Smooth muscle cell (in vitro differentiated cells): ENCODE data around the gene CLDN18. TPM values are rescaled to one million over a fixed set of nuclear protein-coding genes. Genes with fewer than 3 reads are reported as not detected.

Source experiments
- DNase-seq: peaks from one replicate; lab custom pipeline; 2025; ENCODE audit not compliant: unreplicated experiment; lab: John Stamatoyannopoulos, UW
- H2AFZ ChIP-seq: fragments of 200-600 bp; sonication (generic); 2 replicates; pipeline ENCODE4 v1.6.0; 2016; ENCODE audit warnings: antibody characterized with exemption, low read depth, mild to moderate bottlenecking
- H3F3A ChIP-seq: fragments of 200-600 bp; sonication (generic); 2 replicates; pipeline ENCODE4 v1.6.0; 2017; ENCODE audit warnings: antibody characterized with exemption, low read depth
- H3K27ac ChIP-seq: fragments of 200-600 bp; sonication (generic); 2 replicates; pipeline ENCODE4 v1.5.1; 2016; ENCODE audit warnings: low read depth, mild to moderate bottlenecking
- H3K27me3 ChIP-seq: fragments of 200-600 bp; sonication (generic); 2 replicates; pipeline ENCODE4 v1.6.1; 2016; ENCODE audit warnings: low read depth, mild to moderate bottlenecking
- H3K36me3 ChIP-seq: fragments of 200-600 bp; sonication (generic); 2 replicates; pipeline ENCODE4 v1.5.1; 2016; ENCODE audit warnings: low read depth
- H3K4me1 ChIP-seq: fragments of 200-600 bp; sonication (generic); 2 replicates; pipeline ENCODE4 v1.5.1; 2016; ENCODE audit warnings: low read depth
- H3K4me2 ChIP-seq: fragments of 200-600 bp; sonication (generic); 2 replicates; pipeline ENCODE4 v1.6.0; 2016; ENCODE audit warnings: mild to moderate bottlenecking
- H3K4me3 ChIP-seq: fragments of 200-600 bp; sonication (generic); 2 replicates; pipeline ENCODE4 v1.5.1; 2016; ENCODE audit warnings: mild to moderate bottlenecking
- H3K79me2 ChIP-seq: fragments of 200-600 bp; sonication (generic); 2 replicates; pipeline ENCODE4 v1.6.0; 2016; ENCODE audit warnings: low read depth, mild to moderate bottlenecking
- H3K9ac ChIP-seq: fragments of 200-600 bp; sonication (generic); 2 replicates; pipeline ENCODE4 v1.6.0; 2016; ENCODE audit warnings: low read depth
- H3K9me3 ChIP-seq: fragments of 200-600 bp; sonication (generic); replicated peaks from 2 replicates; pipeline ENCODE4 v1.5.1; 2016; ENCODE audit warnings: low read depth
- H4K20me1 ChIP-seq: fragments of 200-600 bp; sonication (generic); 2 replicates; pipeline ENCODE4 v1.6.0; 2016; ENCODE audit warnings: low read depth
- whole genome bisulfite sequencing: methylation state at CpG from one replicate; pipeline ENCODE4 v1.1.7; 2016; ENCODE audit warnings: low lambda C conversion rate; 5-methylcytosine and 5-hydroxymethylcytosine counted together
- polyA plus RNA-seq: library from polyadenylated mRNA; unstranded; fragments of >200 nt; fragmentation: Nextera tagmentation; extraction: Ambion mirVana; gene quantifications from 2 replicates; pipeline ENCODE4 v1.2.1, GENCODE V29; 2016
- total RNA-seq: library from RNA; depleted of rRNA; stranded (reverse); fragments of >200 nt; gene quantifications from 2 replicates; pipeline ENCODE4 v1.2.3, GENCODE V29; 2014
- TF ChIP-seq, protein P1 (sequence below): fragments of 200-600 bp; sonication (generic); IDR thresholded peaks from 2 replicates; pipeline ENCODE4 v1.5.1; 2017; ENCODE audit warnings: borderline replicate concordance, mild to moderate bottlenecking, antibody characterized with exemption; ENCODE audit not compliant: insufficient read depth, poor library complexity, severe bottlenecking

CLDN18 gene
- total and polyA plus RNA-seq, 2 experiments from 2014 or later: 0.11 TPM; not detected in 1

DNA sequence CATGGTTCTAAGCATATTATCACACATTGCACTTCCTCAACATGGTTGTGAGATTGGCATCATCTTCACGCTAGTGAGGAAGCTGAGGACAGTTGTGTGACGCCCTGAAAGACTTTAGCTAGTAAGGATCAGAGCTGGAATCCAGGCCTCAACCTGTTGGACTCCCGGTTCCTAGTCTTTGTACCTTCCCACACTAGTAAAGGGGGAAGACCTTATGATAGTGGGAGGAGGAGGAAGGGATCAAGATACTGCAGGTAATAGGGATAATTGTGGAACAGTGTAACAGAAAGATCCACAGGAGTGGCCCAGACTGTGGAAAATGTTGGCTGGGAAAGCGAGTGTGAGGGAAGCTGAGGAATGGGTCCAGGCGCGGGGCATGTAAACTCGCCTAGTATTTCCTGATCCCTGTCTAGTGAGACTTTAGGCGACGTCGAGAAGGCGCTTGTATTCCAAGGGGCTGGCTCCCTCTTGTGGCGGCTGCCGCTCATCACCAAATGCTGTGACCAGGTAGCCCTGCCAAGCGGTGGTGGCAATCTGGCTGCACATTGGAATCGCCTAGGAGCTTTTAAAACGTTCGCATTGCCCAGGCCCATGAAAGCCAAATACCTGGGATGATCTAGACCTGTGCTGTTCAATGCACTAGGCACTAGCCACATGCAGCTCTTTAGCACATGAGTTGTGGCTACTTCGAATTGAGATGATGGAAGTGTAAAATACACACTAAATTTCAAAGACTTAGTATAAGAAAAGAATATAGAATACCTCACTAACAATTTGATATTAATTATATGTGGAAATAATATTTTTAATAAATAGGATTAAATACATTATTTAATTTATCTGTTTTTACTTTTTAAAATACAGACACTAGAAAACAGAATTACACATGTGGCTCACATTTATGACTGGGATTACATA is 38.8 kb upstream of the CLDN18 start:
- peaks cover 11% of the 10 kb centered on the region for H3K27me3 ChIP-seq
- H3K4me3 ChIP-seq: peak overlapping the region; percentile 26
- no peaks in the 10 kb centered on the region for H3K36me3 ChIP-seq
- H3K9me3 ChIP-seq: no peaks in the 10 kb centered on the region
- no peaks in the 10 kb centered on the region for H3K4me1 ChIP-seq
- H3K9ac ChIP-seq: no peak overlapping the region
- peak; percentile 22 for DNase-seq
- no peaks in the 10 kb centered on the region for H3K79me2 ChIP-seq
- no peak overlapping the region for H3K27ac ChIP-seq
- H2AFZ ChIP-seq: peak overlapping the region; percentile 68
- WGBS: 21% methylated on average over 18 of the region's 18 CpGs
- TF ChIP-seq, protein P1, sequence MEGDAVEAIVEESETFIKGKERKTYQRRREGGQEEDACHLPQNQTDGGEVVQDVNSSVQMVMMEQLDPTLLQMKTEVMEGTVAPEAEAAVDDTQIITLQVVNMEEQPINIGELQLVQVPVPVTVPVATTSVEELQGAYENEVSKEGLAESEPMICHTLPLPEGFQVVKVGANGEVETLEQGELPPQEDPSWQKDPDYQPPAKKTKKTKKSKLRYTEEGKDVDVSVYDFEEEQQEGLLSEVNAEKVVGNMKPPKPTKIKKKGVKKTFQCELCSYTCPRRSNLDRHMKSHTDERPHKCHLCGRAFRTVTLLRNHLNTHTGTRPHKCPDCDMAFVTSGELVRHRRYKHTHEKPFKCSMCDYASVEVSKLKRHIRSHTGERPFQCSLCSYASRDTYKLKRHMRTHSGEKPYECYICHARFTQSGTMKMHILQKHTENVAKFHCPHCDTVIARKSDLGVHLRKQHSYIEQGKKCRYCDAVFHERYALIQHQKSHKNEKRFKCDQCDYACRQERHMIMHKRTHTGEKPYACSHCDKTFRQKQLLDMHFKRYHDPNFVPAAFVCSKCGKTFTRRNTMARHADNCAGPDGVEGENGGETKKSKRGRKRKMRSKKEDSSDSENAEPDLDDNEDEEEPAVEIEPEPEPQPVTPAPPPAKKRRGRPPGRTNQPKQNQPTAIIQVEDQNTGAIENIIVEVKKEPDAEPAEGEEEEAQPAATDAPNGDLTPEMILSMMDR: peak; percentile 79
- H4K20me1 ChIP-seq: no peaks in the 10 kb centered on the region
- peak overlapping the region; percentile 77 for H3K4me2 ChIP-seq
- no peaks in the 10 kb centered on the region for H3F3A ChIP-seq

DNA sequence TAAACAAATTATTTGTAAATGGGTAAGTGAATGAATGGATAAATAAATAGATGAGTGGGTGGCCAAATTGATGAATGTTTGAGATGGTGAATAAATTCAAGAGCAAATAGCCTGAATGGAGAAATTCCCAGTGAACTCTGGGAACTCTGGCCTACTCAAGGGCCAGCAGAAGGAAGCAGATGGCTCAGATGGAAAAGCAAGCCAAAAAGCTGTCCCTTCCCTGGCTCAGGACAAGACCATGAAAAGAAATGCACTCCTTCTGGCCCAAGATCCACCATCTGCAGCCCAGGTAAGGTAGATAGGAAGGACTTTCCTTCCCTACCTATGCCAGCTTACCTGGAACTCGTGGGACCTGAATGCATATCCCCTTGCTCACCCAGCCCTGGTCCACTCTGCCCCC is 37.6 kb upstream of the CLDN18 start:
- no peak overlapping the region for H2AFZ ChIP-seq
- peaks cover 11% of the 10 kb centered on the region for H3K27me3 ChIP-seq
- H3K4me2 ChIP-seq: no peak overlapping the region
- no peaks in the 10 kb centered on the region for H3K36me3 ChIP-seq
- H3K9ac ChIP-seq: no peak overlapping the region
- H4K20me1 ChIP-seq: no peaks in the 10 kb centered on the region
- no peak overlapping the region for H3K27ac ChIP-seq
- DNase-seq: no peak
- no peak overlapping the region for H3K4me3 ChIP-seq
- H3K9me3 ChIP-seq: no peaks in the 10 kb centered on the region
- no peaks in the 10 kb centered on the region for H3K79me2 ChIP-seq
- TF ChIP-seq, protein P1: no peak
- WGBS: 80% methylated on average over 1 of the region's 1 CpG
- no peaks in the 10 kb centered on the region for H3K4me1 ChIP-seq
- no peaks in the 10 kb centered on the region for H3F3A ChIP-seq

DNA sequence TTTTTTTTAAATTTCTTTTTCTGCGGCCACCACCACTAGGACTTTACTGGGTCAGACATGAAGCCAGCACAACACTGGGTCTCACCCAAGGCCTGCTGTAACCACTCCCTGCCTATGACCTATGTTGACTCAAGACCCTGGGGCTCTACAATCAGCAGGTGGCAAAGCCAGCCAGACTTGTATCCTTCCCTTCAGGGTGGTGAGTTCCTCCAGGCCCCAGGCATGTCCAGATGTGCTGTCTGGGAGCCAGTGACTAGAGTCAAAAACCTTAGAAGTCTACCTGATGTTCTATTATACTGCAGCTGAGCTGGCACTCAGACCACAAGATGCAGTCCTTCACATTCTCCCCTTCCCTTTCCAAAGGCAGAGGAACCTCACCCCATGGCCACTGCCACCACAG is 31.6 kb upstream of the CLDN18 start:
- no peaks in the 10 kb centered on the region for H3K4me1 ChIP-seq
- no peak overlapping the region for H3K4me3 ChIP-seq
- TF ChIP-seq, protein P1: no peak
- H3K27ac ChIP-seq: no peak overlapping the region
- no peak overlapping the region for H3K4me2 ChIP-seq
- H3K27me3 ChIP-seq: peaks cover 11% of the 10 kb centered on the region
- H3K79me2 ChIP-seq: no peaks in the 10 kb centered on the region
- H3K9ac ChIP-seq: no peak overlapping the region
- H3K36me3 ChIP-seq: no peaks in the 10 kb centered on the region
- WGBS: 100% methylated on average over 1 of the region's 1 CpG
- H4K20me1 ChIP-seq: no peaks in the 10 kb centered on the region
- DNase-seq: no peak
- no peak overlapping the region for H2AFZ ChIP-seq
- no peaks in the 10 kb centered on the region for H3F3A ChIP-seq
- no peaks in the 10 kb centered on the region for H3K9me3 ChIP-seq
